Activated CD4-positive, alpha-beta memory T cell treated with anti-CD3 and anti-CD28 coated beads for 36 hours (primary cell): Measurements from ENCODE around the gene RGS17. TPM values are rescaled to one million over a fixed set of nuclear protein-coding genes. Genes with fewer than 3 reads are reported as not detected.
"Not testable (repeated sequence)": the region's sequence is repeated elsewhere in the genome, so short reads cannot be mapped to it uniquely, and the experiment has no call there.

Experiments used
- CTCF ChIA-PET: fragments of 350-600 bp; sonication (Branson Sonifier 250); formaldehyde crosslinking; loops from one replicate; lab custom pipeline; 2021; ENCODE audit warnings: antibody characterized with exemption, inconsistent platforms; lab: Charles Lee
- POLR2A ChIA-PET: fragments of 350-600 bp; sonication (Branson Sonifier 250); formaldehyde crosslinking; loops from one replicate; lab custom pipeline; 2021; ENCODE audit warnings: antibody characterized with exemption; lab: Charles Lee
- DNase-seq: peaks from one replicate; pipeline ENCODE4 v3.0.0-alpha.2; 2020
- H3K27ac Mint-ChIP-seq: one replicate; pipeline ENCODE4 v1.8.0; 2021; ENCODE audit warnings: mixed read lengths
- H3K27me3 Mint-ChIP-seq: one replicate; pipeline ENCODE4 v1.8.0; 2021; ENCODE audit warnings: mixed read lengths
- H3K36me3 Mint-ChIP-seq: one replicate; pipeline ENCODE4 v1.8.0; 2021; ENCODE audit warnings: mixed read lengths
- H3K4me1 Mint-ChIP-seq: one replicate; pipeline ENCODE4 v1.8.0; 2021; ENCODE audit warnings: low read depth, mixed read lengths
- H3K4me3 Mint-ChIP-seq: one replicate; pipeline ENCODE4 v1.8.0; 2021; ENCODE audit warnings: mild to moderate bottlenecking, mixed read lengths
- H3K9me3 Mint-ChIP-seq: one replicate; pipeline ENCODE4 v1.8.0; 2021; ENCODE audit warnings: mixed read lengths
- intact Hi-C: fragments of 100-400 bp; cut with micrococcal nuclease; formaldehyde crosslinking; loops from one replicate; pipeline ENCODE4 v1.15.1; 2023
- total RNA-seq, 2 experiments: library from RNA; stranded (reverse); gene quantifications; one replicate each; pipeline ENCODE4 v1.2.3, GENCODE V29; 2021

RGS17 gene
- total RNA-seq, 2 experiments from 2014 or later = not detected

- H3K9me3 Mint-ChIP-seq = peaks cover 5% of the 10 kb centered on the region
- H3K36me3 Mint-ChIP-seq = peaks cover 34% of the 10 kb centered on the region
- ChIA-PET POLR2A (interaction anchor here (0.6 to 2.7 kb wide), 3 partner anchors 15 to 1981 kb away, joined by 4 to 9 read pairs (median 5); partner anchors contain the start of gene FBXO5), CTCF (interaction anchor here (0.9 to 1.2 kb wide), 2 partner anchors 9 to 17 kb away, joined by 3 read pairs; partner anchors contain the start of gene FBXO5)
- intact Hi-C loops = loop anchor here (5.0 kb wide), 1 partner anchor 818 kb away; no protein-coding TSS in a partner anchor
- peaks cover 52% of the 10 kb centered on the region for H3K4me1 Mint-ChIP-seq
- DNase-seq = no peak
- no peaks in the 10 kb centered on the region for H3K27me3 Mint-ChIP-seq
- no peak overlapping the region for H3K27ac Mint-ChIP-seq
- peak overlapping the region; percentile 35 for H3K4me3 Mint-ChIP-seq
Measured at GRCh38 chr6:153000243-153000642, 130.8 kb downstream of the RGS17 start.

GRCh38 chr6:152999538-152999937 lies 131.5 kb downstream of the RGS17 start:
- intact Hi-C loops, CTCF ChIA-PET, H3K9me3 Mint-ChIP-seq, H3K27me3 Mint-ChIP-seq, DNase-seq: not testable (repeated sequence)
- Mint-ChIP-seq H3K36me3 (peaks cover 34% of the 10 kb centered on the region), H3K4me3 (peak overlapping the region; percentile 29), H3K4me1 (peaks cover 52% of the 10 kb centered on the region), H3K27ac (peak overlapping the region; percentile 57)
- POLR2A ChIA-PET = interaction anchor here (0.9 to 1.1 kb wide), 2 partner anchors 14 to 15 kb away, joined by 3 to 5 read pairs; no protein-coding TSS in a partner anchor

- peaks cover 43% of the 10 kb centered on the region for H3K4me1 Mint-ChIP-seq
- H3K4me3 Mint-ChIP-seq = peak overlapping the region; percentile 20
- peak overlapping the region; percentile 90 for H3K27ac Mint-ChIP-seq
- no peaks in the 10 kb centered on the region for H3K27me3 Mint-ChIP-seq
- intact Hi-C loops = no loop called here
- POLR2A ChIA-PET = no interaction called here
- no peaks in the 10 kb centered on the region for H3K9me3 Mint-ChIP-seq
- CTCF ChIA-PET = no interaction called here
- no peak for DNase-seq
- H3K36me3 Mint-ChIP-seq = peaks cover 39% of the 10 kb centered on the region
Measured at GRCh38 chr6:152993847-152994246, 137.2 kb downstream of the RGS17 start.

- POLR2A ChIA-PET = no interaction called here
- peaks cover 39% of the 10 kb centered on the region for H3K36me3 Mint-ChIP-seq
- H3K9me3 Mint-ChIP-seq = no peaks in the 10 kb centered on the region
- intact Hi-C loops = no loop called here
- H3K4me3 Mint-ChIP-seq = peak overlapping the region; percentile 20
- DNase-seq = no peak
- H3K27me3 Mint-ChIP-seq = no peaks in the 10 kb centered on the region
- H3K4me1 Mint-ChIP-seq = peaks cover 40% of the 10 kb centered on the region
- H3K27ac Mint-ChIP-seq = peak overlapping the region; percentile 90
- CTCF ChIA-PET = no interaction called here
Measured at GRCh38 chr6:152993431-152993830, 137.7 kb downstream of the RGS17 start.

- POLR2A ChIA-PET = no interaction called here
- Mint-ChIP-seq H3K4me3 (no peak overlapping the region), H3K4me1 (peaks cover 22% of the 10 kb centered on the region), H3K27ac (peak overlapping the region; percentile 14), H3K36me3 (peaks cover 31% of the 10 kb centered on the region), H3K9me3 (no peaks in the 10 kb centered on the region), H3K27me3 (no peaks in the 10 kb centered on the region)
- no peak for DNase-seq
- intact Hi-C loops = no loop called here
- CTCF ChIA-PET = no interaction called here
Measured at GRCh38 chr6:152986978-152987377, 144.1 kb downstream of the RGS17 start.

- intact Hi-C loops = loop anchor here (2.0 kb wide), 1 partner anchor 1594 kb away; the partner anchor contains the start of gene ZBTB2
- H3K9me3 Mint-ChIP-seq, CTCF ChIA-PET, DNase-seq, H3K27me3 Mint-ChIP-seq: not testable (repeated sequence)
- Mint-ChIP-seq H3K4me3 (peak overlapping the region; percentile 66), H3K27ac (peak overlapping the region; percentile 56), H3K36me3 (peaks cover 41% of the 10 kb centered on the region), H3K4me1 (peaks cover 24% of the 10 kb centered on the region)
- POLR2A ChIA-PET = interaction anchor here (1.0 to 1.5 kb wide), 3 partner anchors 14 to 16 kb away, joined by 3 to 5 read pairs (median 4); no protein-coding TSS in a partner anchor
Measured at GRCh38 chr6:152985300-152985699, 145.8 kb downstream of the RGS17 start.

- ChIA-PET POLR2A (interaction anchor here (1.0 to 1.5 kb wide), 2 partner anchors 15 to 17 kb away, joined by 4 to 5 read pairs; no protein-coding TSS in a partner anchor), CTCF (no interaction called here)
- Mint-ChIP-seq H3K4me3 (peak overlapping the region; percentile 97), H3K4me1 (peaks cover 30% of the 10 kb centered on the region), H3K9me3 (no peaks in the 10 kb centered on the region), H3K27me3 (no peaks in the 10 kb centered on the region), H3K27ac (peak overlapping the region; percentile 100), H3K36me3 (peaks cover 43% of the 10 kb centered on the region)
- intact Hi-C loops = loop anchor here (2.0 to 5.0 kb wide), 8 partner anchors 682 to 1748 kb away; partner anchors contain the start of genes SCAF8 and ZBTB2
- DNase-seq = no peak
Measured at GRCh38 chr6:152984513-152984872, 146.6 kb downstream of the RGS17 start.

GRCh38 chr6:152983637-152984512 lies 147.2 kb downstream of the RGS17 start:
- CTCF ChIA-PET = interaction anchor here (1.1 to 1.4 kb wide), 3 partner anchors 8 to 36 kb away, joined by 3 to 7 read pairs (median 3); no protein-coding TSS in a partner anchor

GRCh38 chr6:152982904-152983636 lies 148.0 kb downstream of the RGS17 start, which contains the start of gene FBXO5:
Gene FBXO5 (minus strand): TSS chr6:152983041. CDS start chr6:152982959, 82 bp downstream.
- CTCF ChIA-PET = interaction anchor here (1.1 to 1.4 kb wide), 3 partner anchors 8 to 35 kb away, joined by 3 to 7 read pairs (median 3); no protein-coding TSS in a partner anchor
- peak within 1 kb of the TSS; percentile 97 for H3K4me3 Mint-ChIP-seq
- DNase-seq = peak; percentile 98
- H3K4me1 Mint-ChIP-seq = peaks cover 38% of the 10 kb centered on the region
- POLR2A ChIA-PET = interaction anchor here (0.7 to 1.4 kb wide), 5 partner anchors 10 to 1593 kb away, joined by 3 to 9 read pairs (median 3); partner anchors contain the start of gene MTRF1L
- peaks cover 53% of the 10 kb centered on the region for H3K36me3 Mint-ChIP-seq
- no peaks in the 10 kb centered on the region for H3K27me3 Mint-ChIP-seq
- intact Hi-C loops = loop anchor here (2.0 to 5.0 kb wide), 9 partner anchors 42 to 1749 kb away; partner anchors contain the start of genes RMND1 and SCAF8
- no peaks in the 10 kb centered on the region for H3K9me3 Mint-ChIP-seq
- peak within 1 kb of the TSS; percentile 100 for H3K27ac Mint-ChIP-seq

More at GRCh38 chr6:152983637-152984512, 147.2 kb downstream of the RGS17 start:
- POLR2A ChIA-PET = interaction anchor here (1.0 to 1.4 kb wide), 5 partner anchors 11 to 1594 kb away, joined by 3 to 9 read pairs (median 5); partner anchors contain the start of gene MTRF1L
- no peaks in the 10 kb centered on the region for H3K9me3 Mint-ChIP-seq
- H3K4me3 Mint-ChIP-seq = peak overlapping the region; percentile 97
- DNase-seq = peak; percentile 90
- intact Hi-C loops = loop anchor here (2.0 to 5.0 kb wide), 10 partner anchors 41 to 1748 kb away; partner anchors contain the start of genes RMND1, SCAF8 and ZBTB2
- H3K27ac Mint-ChIP-seq = peak overlapping the region; percentile 100
- peaks cover 46% of the 10 kb centered on the region for H3K36me3 Mint-ChIP-seq
- H3K27me3 Mint-ChIP-seq = no peaks in the 10 kb centered on the region
- peaks cover 33% of the 10 kb centered on the region for H3K4me1 Mint-ChIP-seq

- intact Hi-C loops = loop anchor here (1.0 to 5.0 kb wide), 10 partner anchors 21 to 1750 kb away; partner anchors contain the start of genes RMND1 and SCAF8
- Mint-ChIP-seq H3K36me3 (peaks cover 60% of the 10 kb centered on the region), H3K4me3 (peak overlapping the region; percentile 97), H3K9me3 (no peaks in the 10 kb centered on the region), H3K27ac (peak overlapping the region; percentile 100), H3K4me1 (peaks cover 37% of the 10 kb centered on the region), H3K27me3 (no peaks in the 10 kb centered on the region)
- ChIA-PET CTCF (interaction anchor here (1.3 to 1.4 kb wide), 2 partner anchors 9 to 19 kb away, joined by 3 read pairs; no protein-coding TSS in a partner anchor), POLR2A (interaction anchor here (0.7 to 1.4 kb wide), 5 partner anchors 9 to 1592 kb away, joined by 3 to 9 read pairs (median 3); partner anchors contain the start of gene MTRF1L)
- peak; percentile 39 for DNase-seq
Measured at GRCh38 chr6:152981989-152982903, 148.8 kb downstream of the RGS17 start.
